Brain microvascular endothelial cell (primary cell): ENCODE results near the gene PKD1L1.
"Not testable (repeated sequence)": the region's sequence is repeated elsewhere in the genome, so short reads cannot be mapped to it uniquely, and the experiment has no call there.

ENCODE experiments used
- DNase-seq: peaks from one replicate; pipeline ENCODE4 v3.0.0-alpha.2; 2020
- H3K27ac ChIP-seq: fragments of 250-450 bp; sonication (Bioruptor Pico); 2 replicates; pipeline ENCODE4 v1.5.1; 2020; ENCODE audit warnings: mild to moderate bottlenecking, moderate library complexity
- H3K27me3 ChIP-seq: fragments of 250-450 bp; sonication (Bioruptor Pico); replicated peaks from 2 replicates; pipeline ENCODE4 v1.5.1; 2020; ENCODE audit warnings: mild to moderate bottlenecking
- H3K36me3 ChIP-seq: fragments of 250-450 bp; sonication (Bioruptor Pico); replicated peaks from 2 replicates; pipeline ENCODE4 v1.5.1; 2020; ENCODE audit warnings: mild to moderate bottlenecking
- H3K4me3 ChIP-seq: 2 replicates; pipeline ENCODE4 v1.5.1; 2011; ENCODE audit warnings: low read depth, mild to moderate bottlenecking, control low read depth, low read length, moderate library complexity
- in situ Hi-C: cut with HindIII; loops from 2 replicates; pipeline ENCODE4 v1.10.0; 2017; ENCODE audit warnings: low sequenced_read_pairs, low pct_ligation_motif_present
- TF ChIP-seq, protein P1 (sequence below): IDR thresholded peaks from 2 replicates; pipeline ENCODE4 v1.5.1; 2011; ENCODE audit warnings: low read depth, mild to moderate bottlenecking, moderate library complexity, low read length, control low read depth, inconsistent platforms; ENCODE audit errors: missing control alignments

PKD1L1 gene

DNA sequence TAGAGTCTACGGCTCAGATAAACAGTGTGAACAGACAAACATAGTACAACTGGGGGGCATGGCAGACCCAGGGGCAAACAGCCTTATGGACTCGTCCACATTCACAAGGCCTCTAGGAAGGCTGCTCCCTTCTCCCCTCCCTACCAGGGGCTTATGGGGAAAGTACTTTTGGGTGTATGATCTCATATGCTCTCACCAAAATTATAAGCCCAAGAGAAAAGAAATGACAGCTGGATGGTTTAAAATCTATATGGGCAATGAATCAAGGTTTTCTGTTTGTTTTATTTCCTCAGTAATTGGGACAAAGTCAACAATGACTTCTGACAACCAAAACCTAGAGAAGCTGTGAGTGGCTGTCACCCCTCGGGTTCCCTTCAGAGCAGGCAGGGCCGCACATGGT, 144.4 kb downstream of the PKD1L1 start:
- TF ChIP-seq, protein P1, sequence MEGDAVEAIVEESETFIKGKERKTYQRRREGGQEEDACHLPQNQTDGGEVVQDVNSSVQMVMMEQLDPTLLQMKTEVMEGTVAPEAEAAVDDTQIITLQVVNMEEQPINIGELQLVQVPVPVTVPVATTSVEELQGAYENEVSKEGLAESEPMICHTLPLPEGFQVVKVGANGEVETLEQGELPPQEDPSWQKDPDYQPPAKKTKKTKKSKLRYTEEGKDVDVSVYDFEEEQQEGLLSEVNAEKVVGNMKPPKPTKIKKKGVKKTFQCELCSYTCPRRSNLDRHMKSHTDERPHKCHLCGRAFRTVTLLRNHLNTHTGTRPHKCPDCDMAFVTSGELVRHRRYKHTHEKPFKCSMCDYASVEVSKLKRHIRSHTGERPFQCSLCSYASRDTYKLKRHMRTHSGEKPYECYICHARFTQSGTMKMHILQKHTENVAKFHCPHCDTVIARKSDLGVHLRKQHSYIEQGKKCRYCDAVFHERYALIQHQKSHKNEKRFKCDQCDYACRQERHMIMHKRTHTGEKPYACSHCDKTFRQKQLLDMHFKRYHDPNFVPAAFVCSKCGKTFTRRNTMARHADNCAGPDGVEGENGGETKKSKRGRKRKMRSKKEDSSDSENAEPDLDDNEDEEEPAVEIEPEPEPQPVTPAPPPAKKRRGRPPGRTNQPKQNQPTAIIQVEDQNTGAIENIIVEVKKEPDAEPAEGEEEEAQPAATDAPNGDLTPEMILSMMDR = no peak
- Histone ChIP-seq H3K36me3 (no peaks in the 10 kb centered on the region), H3K27me3 (no peaks in the 10 kb centered on the region), H3K4me3 (no peak overlapping the region), H3K27ac (no peak overlapping the region)
- no peak for DNase-seq
- in situ Hi-C loops = no loop called here

DNA sequence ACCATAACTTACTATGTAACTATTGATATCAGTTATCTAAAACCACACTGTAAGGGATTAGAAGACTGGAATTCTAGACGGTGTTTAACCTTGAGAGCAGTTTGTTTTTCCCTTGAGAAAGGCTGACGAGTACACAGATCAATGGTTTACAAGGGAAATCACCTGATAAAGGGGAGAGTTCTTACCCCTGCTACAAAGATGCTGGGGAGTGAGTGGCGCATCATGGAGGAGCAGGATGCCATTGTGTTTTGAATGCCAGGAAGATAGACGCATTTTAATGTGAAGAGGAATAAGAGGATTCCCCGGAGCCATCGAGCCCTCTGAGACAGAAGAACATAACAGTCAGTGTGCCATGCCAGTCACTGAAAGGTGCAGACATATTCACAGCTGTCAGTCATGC, 145.2 kb downstream of the PKD1L1 start:
- in situ Hi-C loops = no loop called here
- TF ChIP-seq, protein P1 = no peak
- DNase-seq = no peak

DNA sequence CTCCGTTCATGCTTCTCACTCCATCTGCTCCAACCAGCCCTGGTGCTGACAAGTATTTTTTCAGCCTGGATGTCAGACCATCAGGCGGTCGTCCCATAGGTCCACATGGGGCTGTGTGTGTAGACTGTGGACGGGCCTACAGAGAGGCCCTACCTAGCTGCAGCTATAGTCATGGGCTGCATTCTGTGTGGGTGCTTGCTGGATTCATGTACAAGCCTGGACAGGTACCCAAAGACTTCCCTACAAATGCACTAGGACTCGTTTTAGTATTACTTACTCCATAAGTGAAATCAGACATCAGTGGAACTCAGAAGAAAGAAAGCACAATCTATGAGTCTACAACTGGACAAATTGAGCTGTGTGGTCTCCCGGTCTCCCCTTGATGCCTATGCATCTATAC, 146.8 kb downstream of the PKD1L1 start:
- in situ Hi-C loops = no loop called here
- H3K27ac ChIP-seq = no peak overlapping the region

More for the DNA sequence above, 145.2 kb downstream of the PKD1L1 start:
- no peak overlapping the region for H3K27ac ChIP-seq
- no peaks in the 10 kb centered on the region for H3K36me3 ChIP-seq
- no peaks in the 10 kb centered on the region for H3K27me3 ChIP-seq
- no peak overlapping the region for H3K4me3 ChIP-seq

GRCh38 chr7:47799524-47799923, 148.7 kb downstream of the PKD1L1 start:
- no peaks in the 10 kb centered on the region for H3K36me3 ChIP-seq
- H3K27ac ChIP-seq = no peak overlapping the region
- no peak overlapping the region for H3K4me3 ChIP-seq
- no peaks in the 10 kb centered on the region for H3K27me3 ChIP-seq
- no peak for DNase-seq
- in situ Hi-C loops = no loop called here
- TF ChIP-seq, protein P1 = no peak

More for the DNA sequence above, 146.8 kb downstream of the PKD1L1 start:
- no peak for DNase-seq
- no peaks in the 10 kb centered on the region for H3K36me3 ChIP-seq
- no peak overlapping the region for H3K4me3 ChIP-seq
- H3K27me3 ChIP-seq = no peaks in the 10 kb centered on the region
- TF ChIP-seq, protein P1 = no peak

- TF ChIP-seq, protein P1 = peak; percentile 13
- Histone ChIP-seq H3K36me3 (no peaks in the 10 kb centered on the region), H3K27me3 (no peaks in the 10 kb centered on the region), H3K4me3 (no peak overlapping the region), H3K27ac (peak overlapping the region; percentile 77)
- in situ Hi-C loops = no loop called here
- DNase-seq = no peak
These were observed 151.9 kb downstream of the PKD1L1 start for GRCh38 chr7:47796347-47796746.

DNA sequence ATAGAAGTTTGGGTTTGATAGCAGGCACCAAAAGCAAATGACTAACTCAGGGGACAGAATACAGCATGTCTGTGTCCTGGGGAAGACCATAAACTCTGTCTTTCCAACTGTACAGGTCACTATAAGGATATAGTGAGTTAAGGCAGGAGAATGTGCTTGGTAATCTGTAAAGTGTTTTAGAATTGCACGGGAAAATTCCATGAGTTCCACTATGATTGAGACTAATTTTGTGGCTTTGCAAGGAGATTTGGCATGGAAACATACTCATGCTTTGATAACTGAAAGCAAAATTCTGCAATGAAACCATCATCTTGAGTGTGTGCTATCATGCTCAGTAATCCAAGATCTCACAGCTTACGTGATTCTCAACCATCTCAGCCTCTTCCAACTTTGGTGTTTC, 152.6 kb downstream of the PKD1L1 start:
- peak; percentile 75 for DNase-seq
- TF ChIP-seq, protein P1 = no peak
- Histone ChIP-seq H3K27me3 (no peaks in the 10 kb centered on the region), H3K4me3 (no peak overlapping the region), H3K36me3 (no peaks in the 10 kb centered on the region), H3K27ac (peak overlapping the region; percentile 77)
- in situ Hi-C loops = no loop called here

DNA sequence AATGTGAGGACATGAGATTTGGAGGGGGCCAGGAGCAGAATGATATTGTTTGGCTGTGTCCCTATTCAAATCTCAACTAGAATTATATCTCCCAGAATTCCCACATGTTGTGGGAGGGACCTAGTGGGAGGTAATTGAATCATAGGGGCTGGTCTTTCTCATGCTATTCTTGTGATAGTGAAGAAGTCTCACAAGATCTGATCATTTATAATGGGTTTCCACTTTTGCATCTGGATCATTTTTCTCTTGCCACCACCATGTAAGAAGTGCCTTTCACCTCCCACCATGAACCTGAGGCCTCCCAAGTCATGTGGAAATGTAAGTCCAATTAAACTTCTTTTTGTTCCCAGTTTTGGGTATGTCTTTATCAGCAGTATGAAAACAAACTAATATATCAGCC, 153.1 kb downstream of the PKD1L1 start:
- H3K27ac ChIP-seq = peak overlapping the region; percentile 77
- H3K4me3 ChIP-seq, in situ Hi-C loops, H3K27me3 ChIP-seq, H3K36me3 ChIP-seq: not testable (repeated sequence)
- DNase-seq = peak; percentile 40
